Measurements from ENCODE around the gene REXO1. TPM values are rescaled to one million over a fixed set of nuclear protein-coding genes. Genes with fewer than 3 reads are reported as not detected.

REXO1 gene
- total RNA-seq, 2 donors from 2014 or later, result 22.8 to 27.4 TPM

DNA sequence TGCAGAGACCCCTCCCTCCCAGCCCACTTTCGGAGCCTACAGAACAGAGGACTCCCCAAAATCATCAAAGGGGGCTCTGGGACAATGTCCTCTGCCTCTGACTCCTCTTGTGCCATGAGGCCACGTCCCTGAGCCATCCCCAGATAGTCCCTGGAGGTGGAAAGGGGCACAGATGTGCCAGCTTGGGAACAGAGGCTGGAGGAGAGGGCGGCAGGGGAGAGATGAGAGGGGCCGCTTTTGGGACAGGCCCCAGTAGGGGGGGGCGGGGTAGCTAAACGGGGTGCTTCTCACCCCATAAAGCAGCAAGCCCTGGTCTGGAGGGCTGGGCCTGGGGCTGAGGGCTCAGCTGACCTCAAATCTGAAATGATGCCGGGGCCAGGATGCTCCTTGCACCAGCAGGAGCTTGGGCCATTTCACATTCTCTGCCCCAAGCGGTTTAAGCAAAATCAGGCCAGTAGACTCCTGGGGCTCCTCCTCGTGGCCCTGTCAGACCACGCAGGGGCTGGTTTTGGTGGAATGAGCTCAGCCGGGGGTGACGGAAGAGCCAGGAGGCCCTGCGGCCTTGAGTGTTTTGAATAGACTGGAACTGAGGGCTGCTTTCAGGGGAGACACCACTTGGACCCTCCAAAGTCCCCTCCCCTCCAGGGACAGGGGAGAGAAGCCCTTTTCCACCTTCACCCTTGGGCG lies 67.9 kb downstream of the REXO1 start:
- no peak for DNase-seq (ENCODE audit: low spot score)
- intact Hi-C loops (cut with DNase I), result no loop called here

- intact Hi-C loops (cut with DNase I), result no loop called here
- no peak for DNase-seq (ENCODE audit: low spot score)
Measured at GRCh38 chr19:1779574-1779973, 68.7 kb downstream of the REXO1 start.

- DNase-seq (ENCODE audit: low spot score), result no peak
- intact Hi-C loops (cut with DNase I), result no loop called here
Measured at GRCh38 chr19:1777149-1777548, 71.1 kb downstream of the REXO1 start.

DNA sequence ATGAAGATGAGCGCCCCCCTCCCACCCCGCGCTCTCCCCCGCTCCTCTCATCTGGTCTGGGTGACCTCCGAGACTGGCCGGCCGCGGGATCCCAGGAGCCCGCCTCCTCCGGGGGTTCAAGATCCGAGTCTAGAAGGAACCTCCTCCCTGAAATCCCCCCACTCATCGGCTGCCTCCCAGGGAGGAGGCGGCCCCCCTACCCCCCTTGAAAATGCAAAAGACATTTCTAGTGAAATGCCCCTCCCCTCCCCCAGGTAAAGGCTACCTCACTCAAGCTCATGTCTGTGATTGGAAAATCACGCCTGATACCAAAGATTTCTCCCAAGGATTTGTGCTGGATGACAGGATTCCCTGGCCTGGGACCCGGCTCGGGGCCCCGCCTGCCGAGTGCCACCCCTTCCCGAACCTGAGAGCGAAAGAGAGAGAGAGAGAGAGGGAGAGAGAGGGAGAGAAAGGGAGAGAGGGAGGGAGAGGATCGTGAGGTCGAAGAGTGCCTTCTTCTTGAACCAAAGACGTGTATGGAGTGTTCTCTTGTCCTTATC lies 71.6 kb downstream of the REXO1 start:
- no peak for DNase-seq (ENCODE audit: low spot score)
- intact Hi-C loops (cut with DNase I), result no loop called here

GRCh38 chr19:1775951-1776605 lies 72.2 kb downstream of the REXO1 start:
- no peak for DNase-seq (ENCODE audit: low spot score)

DNA sequence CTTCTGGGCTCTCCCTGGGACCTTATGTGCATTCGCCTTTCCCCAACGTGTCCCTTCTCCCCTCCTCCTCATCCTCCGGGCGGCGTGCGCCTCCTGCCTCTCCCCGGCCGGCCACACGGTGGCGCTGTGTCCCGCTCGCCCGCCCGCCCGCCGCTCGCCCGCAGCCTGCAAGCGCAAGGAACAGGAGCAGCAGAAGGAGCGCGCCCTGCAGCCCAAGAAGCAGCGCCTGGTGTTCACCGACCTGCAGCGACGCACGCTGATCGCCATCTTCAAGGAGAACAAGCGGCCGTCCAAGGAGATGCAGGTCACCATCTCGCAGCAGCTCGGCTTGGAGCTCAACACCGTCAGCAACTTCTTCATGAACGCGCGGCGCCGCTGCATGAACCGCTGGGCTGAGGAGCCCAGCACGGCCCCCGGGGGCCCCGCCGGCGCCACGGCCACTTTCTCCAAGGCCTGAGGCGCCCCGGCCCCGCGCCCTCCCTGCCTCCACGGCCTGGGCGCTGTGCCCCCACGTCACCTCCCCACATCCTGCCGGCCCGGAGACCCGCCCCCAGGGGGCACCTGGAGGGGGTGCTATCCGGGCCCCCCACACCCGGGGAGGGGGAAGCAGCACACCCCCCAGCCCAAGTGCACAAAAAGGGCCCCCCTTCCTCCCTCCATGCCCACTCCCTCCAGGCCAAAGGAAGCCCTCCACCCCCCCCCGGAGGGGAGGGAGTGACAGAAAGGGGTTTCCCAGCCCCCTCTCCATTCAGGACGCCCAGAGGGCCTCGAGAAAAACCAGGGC lies 73.1 kb downstream of the REXO1 start:
- intact Hi-C loops (cut with DNase I), result no loop called here
- no peak for DNase-seq (ENCODE audit: low spot score)

More at GRCh38 chr19:1775951-1776605, 72.2 kb downstream of the REXO1 start:
- intact Hi-C loops (cut with DNase I), result no loop called here

- intact Hi-C loops (cut with DNase I), result no loop called here
- DNase-seq (ENCODE audit: low spot score), result no peak
Measured at GRCh38 chr19:1773184-1773583, 75.1 kb downstream of the REXO1 start.

GRCh38 chr19:1770866-1771576 lies 77.3 kb downstream of the REXO1 start:
- intact Hi-C loops (cut with DNase I), result no loop called here

GRCh38 chr19:1769645-1769985 lies 78.7 kb downstream of the REXO1 start:
- no peak for DNase-seq (ENCODE audit: low spot score)
- intact Hi-C loops (cut with DNase I), result loop anchor here in 1 of 2 donors (5.0 kb wide), 1 partner anchor 222 kb away; no protein-coding TSS in a partner anchor

More at GRCh38 chr19:1770866-1771576, 77.3 kb downstream of the REXO1 start:
- DNase-seq (ENCODE audit: low spot score), result no peak

DNA sequence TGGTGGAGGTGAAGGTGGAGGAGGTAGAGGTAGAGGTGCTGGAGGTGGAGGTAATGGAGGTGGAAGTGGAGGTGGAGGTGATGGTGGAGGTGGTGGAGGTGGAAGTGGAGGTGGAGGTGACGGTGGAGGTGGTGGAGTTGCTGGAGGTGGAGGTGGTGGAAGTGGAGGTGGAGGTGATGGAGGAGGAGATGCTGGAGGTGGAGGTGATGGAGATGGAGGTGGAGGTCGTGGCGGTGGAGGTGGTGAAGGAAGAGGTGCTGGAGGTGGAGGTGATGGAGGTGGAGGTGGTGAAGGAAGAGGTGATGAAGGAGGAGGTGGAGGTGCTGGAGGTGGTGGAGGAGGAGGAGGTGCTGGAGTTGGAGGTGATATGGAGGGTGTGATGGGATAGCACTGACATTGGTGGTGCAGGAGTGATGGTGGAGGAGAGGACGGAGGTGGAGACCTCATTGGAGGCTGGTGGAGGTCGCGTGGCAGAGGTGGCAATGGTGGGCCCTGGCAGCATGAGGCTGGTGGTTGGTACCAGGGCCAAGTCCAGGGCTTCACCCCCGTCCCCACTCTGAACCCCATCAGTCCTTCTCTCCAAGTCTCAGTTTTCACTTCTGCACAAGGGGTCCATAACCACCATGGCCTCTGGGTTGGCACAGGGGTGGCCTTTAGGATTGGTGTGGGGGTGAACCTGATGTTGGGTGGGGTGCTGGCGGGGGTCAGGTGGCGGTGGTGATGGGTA lies 79.2 kb downstream of the REXO1 start:
- DNase-seq (ENCODE audit: low spot score), result no peak
- intact Hi-C loops (cut with DNase I), result loop anchor here in 1 of 2 donors (5.0 kb wide), 1 partner anchor 222 kb away; no protein-coding TSS in a partner anchor

DNA sequence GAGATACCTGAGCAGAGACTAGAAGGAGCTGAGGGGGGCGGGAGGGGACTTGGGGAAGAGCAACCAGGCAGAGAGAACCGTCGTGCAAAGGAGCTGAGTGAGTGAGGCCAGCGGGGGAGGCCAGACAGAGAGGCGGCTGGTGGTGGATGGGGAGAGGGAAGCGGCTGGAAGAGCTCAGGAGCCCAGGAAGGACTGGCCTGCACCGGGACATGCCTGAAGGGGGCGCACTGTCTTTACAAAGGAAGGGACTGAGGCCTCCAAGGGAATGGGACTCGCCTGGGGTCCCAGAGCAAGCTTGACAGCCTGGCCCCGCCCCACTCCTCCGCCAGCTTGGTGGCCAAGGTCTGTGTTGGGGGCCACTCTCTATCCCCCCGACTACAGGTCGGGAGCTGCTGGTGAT lies 80.0 kb downstream of the REXO1 start:
- no peak for DNase-seq (ENCODE audit: low spot score)
- intact Hi-C loops (cut with DNase I), result loop anchor here in 1 of 2 donors (5.0 kb wide), 1 partner anchor 221 kb away; no protein-coding TSS in a partner anchor

GRCh38 chr19:1767464-1767933 lies 80.8 kb downstream of the REXO1 start:
- DNase-seq (ENCODE audit: low spot score), result peak; percentile 87

DNA sequence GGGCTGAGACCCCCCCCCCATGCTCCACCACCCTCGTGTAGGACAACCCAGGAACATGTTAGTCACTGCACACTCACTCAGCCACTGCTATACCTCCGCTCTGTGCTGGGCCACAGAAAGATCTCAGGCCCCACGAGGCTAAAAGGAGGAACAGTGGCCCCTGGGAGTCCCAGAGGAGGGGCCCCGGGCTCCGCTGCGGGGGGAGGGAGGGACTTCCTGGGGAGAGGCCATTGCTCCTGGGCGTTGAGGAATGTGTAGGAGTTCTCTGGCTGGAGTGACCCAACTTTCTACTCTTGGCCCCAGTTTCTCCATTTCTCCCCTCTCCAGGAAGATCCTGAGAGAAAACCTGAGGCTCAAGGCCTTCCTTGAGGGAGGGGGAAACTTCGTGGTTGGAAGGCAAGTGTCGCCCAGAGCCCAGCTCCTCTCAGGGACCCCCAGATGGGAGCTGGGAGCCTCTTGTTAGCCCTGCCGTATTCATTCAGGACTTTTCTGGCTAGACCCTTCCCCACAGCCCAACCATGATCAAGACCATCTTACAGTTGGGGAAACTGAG lies 81.4 kb downstream of the REXO1 start:
- DNase-seq (ENCODE audit: low spot score), result no peak
- intact Hi-C loops (cut with DNase I), result loop anchor here (2.0 to 5.0 kb wide), 2 partner anchors 58 to 220 kb away; no protein-coding TSS in a partner anchor

More at GRCh38 chr19:1767464-1767933, 80.8 kb downstream of the REXO1 start:
- intact Hi-C loops (cut with DNase I), result loop anchor here (2.0 to 5.0 kb wide), 2 partner anchors 57 to 220 kb away; no protein-coding TSS in a partner anchor

GRCh38 chr19:1765904-1766799 lies 82.1 kb downstream of the REXO1 start:
- intact Hi-C loops (cut with DNase I), result loop anchor here (2.0 to 5.0 kb wide), 2 partner anchors 59 to 219 kb away; no protein-coding TSS in a partner anchor
- DNase-seq (ENCODE audit: low spot score), result no peak

Measured in posterior vena cava (tissue), 2 donors.